Right cardiac atrium (tissue), 5 donors: ENCODE data around the gene BBLN. TPM values are rescaled to one million over a fixed set of nuclear protein-coding genes. Genes with fewer than 3 reads are reported as not detected.
A peak's percentile ranks its signal among the peaks of the same experiment; 100 is the strongest.

Experiments used
- ATAC-seq, 2 donors: fragments of 200-7000 bp; cut with Tn5 transposase; one replicate each; pipeline versions ENCODE4 v1.8.0 to v1.9.1; 2020; ENCODE audit warnings: moderate library complexity in 2 of 2, mild to moderate bottlenecking in 1 of 2
- DNase-seq, 3 donors: peaks; one replicate each; pipeline ENCODE4 v3.0.0-alpha.2; 2020
- H3K27ac ChIP-seq: one replicate; pipeline ENCODE4 v1.5.1; 2013; ENCODE audit warnings: mild to moderate bottlenecking, low read length, control low read depth, moderate library complexity
- H3K27me3 ChIP-seq: one replicate; pipeline ENCODE4 v1.6.1; 2013; ENCODE audit not compliant: control insufficient read depth, insufficient read depth
- H3K4me1 ChIP-seq: one replicate; pipeline ENCODE4 v1.6.1; 2013; ENCODE audit warnings: low read length; ENCODE audit not compliant: control insufficient read depth, insufficient read depth
- H3K4me3 ChIP-seq: one replicate; pipeline ENCODE4 v1.5.1; 2013; ENCODE audit warnings: low read length, control low read depth
- H3K9me3 ChIP-seq: one replicate; pipeline ENCODE4 v1.6.1; 2013; ENCODE audit warnings: low read length; ENCODE audit not compliant: control insufficient read depth
- WGBS: extraction: QIAGEN DNeasy Blood & Tissue Kit; methylation state at CpG from one replicate; pipeline ENCODE4 v1.1.7; 2013; 5-methylcytosine and 5-hydroxymethylcytosine counted together
- intact Hi-C, 4 donors: fragments of 100-400 bp; cut with DNase I; formaldehyde crosslinking; loops; one replicate each; pipeline versions ENCODE4 v1.11.0 to v1.14.0; 2022 to 2023
- polyA plus RNA-seq: library from polyadenylated mRNA; stranded (reverse); fragments of 200-250 nt; gene quantifications from one replicate; pipeline ENCODE4 v1.2.3, GENCODE V29; 2013
- total RNA-seq, 4 donors: library from RNA; stranded (reverse); fragmentation: NEBNext Ultra II Directional; extraction: Animal tissue kit (Norgen Biotek cat#: 25700); gene quantifications; one replicate each; pipeline ENCODE4 v1.2.1, GENCODE V29; 2021
- donor health status: healthy with polysubstance abuse.
- donor health status: DM: no; HTN: yes; CAD: no.
- donor health status: DM: no; HTN: no; CAD: no.
- donor health status: DM: no; HTN: yes; CAD: no; lungs with severe emphysema.
- donor health status: DM: yes; HTN: yes; CAD: no.

BBLN gene
- total and polyA plus RNA-seq, 5 donors = 41.6 to 138 (median 51.9) TPM

DNA sequence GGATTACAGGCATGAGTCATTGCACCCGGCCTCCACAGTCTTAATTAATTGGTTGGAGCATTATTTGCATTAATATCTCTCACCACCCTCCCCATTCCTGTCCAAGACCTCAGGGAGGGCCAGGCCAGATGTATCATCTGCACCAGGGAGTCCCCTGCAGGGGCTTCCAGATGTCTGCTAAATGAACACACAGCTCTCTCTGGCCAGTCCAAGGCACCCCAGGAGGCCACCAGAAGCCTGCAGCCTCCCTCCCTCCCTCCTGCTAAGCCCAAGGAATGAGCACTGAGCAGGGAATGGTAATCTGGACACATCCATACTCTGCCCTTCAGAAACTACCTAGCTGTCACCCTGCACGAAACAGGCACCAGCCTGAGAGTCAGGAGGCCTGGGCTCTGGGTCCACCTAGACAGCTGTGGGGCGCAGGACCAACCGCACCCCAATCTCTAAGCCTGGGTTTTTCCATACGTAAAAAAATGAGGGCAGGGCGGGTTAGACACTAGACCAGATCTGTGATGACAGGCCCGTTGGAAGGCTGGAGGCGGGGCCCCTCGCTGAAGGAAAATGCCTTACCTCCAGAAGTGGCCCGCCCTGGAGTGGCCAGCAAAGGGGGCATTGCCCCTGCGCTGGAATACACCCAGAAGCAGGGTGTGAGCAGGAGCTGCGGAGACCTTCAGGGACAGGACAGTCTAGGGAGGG lies 23.0 kb downstream of the BBLN start:
- Histone ChIP-seq H3K9me3 (no peaks in the 10 kb centered on the region), H3K27me3 (no peaks in the 10 kb centered on the region), H3K4me3 (no peak overlapping the region), H3K27ac (no peak overlapping the region), H3K4me1 (no peaks in the 10 kb centered on the region)
- DNase-seq (peak in 1 of 3 donors; percentile 32), ATAC-seq (peak in 1 of 2 donors; percentile 18)
- WGBS = 92% methylated on average over 12 of the region's 12 CpGs
- intact Hi-C loops = no loop called here

DNA sequence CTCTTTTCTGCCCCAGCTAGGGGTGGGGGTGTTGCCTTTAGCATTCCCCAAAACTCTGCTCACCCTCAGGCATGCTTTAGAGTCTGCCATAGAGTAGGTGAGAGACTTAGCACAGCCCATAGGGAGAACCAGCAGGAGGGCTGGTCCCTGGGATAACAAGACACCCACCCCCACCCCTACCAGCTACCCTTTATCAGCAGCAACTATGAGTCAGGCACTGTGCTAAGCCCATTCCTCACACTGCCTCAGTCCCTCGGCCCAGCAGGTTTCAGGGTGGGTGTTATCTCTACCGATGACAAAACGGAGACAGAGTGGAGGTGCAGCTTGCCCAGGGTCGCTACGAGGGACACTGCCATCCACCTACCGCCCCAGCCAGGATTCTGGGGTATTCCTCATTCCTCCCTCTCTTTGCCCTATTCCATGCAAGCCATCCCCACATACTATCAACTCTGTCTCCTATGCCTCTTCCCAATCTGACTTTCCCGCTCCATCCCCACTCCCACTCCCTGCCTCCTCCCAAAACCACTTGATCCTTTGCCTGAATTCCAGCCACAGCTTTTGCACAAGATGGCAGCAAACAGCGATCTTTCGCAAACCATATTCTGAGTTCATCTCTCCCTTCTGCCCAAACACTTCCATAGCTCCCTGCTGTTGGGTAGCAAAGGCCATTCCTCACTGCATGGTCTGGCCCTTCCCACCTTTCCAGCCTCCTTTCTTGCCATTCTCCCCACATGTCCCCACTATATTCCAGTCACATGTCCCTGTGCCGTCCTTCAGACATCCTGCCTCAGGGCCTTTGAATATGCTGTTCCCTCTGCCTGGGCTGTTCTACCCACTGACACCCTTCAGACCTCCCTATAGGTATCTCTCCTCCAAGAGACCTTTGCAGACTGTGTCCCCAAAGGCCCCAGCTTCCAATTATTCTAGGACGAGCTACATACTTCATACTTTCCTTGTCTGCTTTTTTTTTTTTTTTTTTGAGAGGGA lies 26.2 kb downstream of the BBLN start:
- no peak overlapping the region for H3K4me3 ChIP-seq
- WGBS = 89% methylated on average over 11 of the region's 11 CpGs
- H3K27me3 ChIP-seq = no peaks in the 10 kb centered on the region
- ATAC-seq = no peak
- no peaks in the 10 kb centered on the region for H3K9me3 ChIP-seq
- H3K27ac ChIP-seq = no peak overlapping the region
- peaks cover 2% of the 10 kb centered on the region for H3K4me1 ChIP-seq
- intact Hi-C loops = no loop called here
- DNase-seq = peak in 1 of 3 donors; percentile 16

DNA sequence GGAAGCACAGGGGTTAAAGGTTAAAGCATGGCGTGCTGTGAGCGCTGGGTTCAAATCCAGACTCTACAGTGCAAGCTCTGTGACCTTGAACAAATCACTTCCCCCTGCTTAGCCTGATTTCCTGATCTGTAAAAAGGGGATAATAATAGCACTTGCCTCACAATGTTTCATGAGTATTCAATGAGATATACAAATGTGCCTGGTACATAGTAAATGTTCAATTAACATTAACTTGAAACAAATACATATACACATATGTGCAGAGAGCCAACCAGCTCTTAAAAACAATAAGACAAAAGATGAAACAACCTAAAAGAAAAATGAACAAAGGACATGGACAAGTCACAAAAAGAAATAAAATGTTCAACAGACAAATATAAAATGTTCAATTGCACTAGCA lies 27.3 kb downstream of the BBLN start:
- no peak overlapping the region for H3K4me3 ChIP-seq
- intact Hi-C loops = no loop called here
- no peak overlapping the region for H3K27ac ChIP-seq
- no peaks in the 10 kb centered on the region for H3K9me3 ChIP-seq
- peaks cover 2% of the 10 kb centered on the region for H3K4me1 ChIP-seq
- DNase-seq (peak in 1 of 3 donors; percentile 2), ATAC-seq (no peak)
- H3K27me3 ChIP-seq = no peaks in the 10 kb centered on the region
- over 99% methylated on average over 2 of the region's 2 CpGs for WGBS

DNA sequence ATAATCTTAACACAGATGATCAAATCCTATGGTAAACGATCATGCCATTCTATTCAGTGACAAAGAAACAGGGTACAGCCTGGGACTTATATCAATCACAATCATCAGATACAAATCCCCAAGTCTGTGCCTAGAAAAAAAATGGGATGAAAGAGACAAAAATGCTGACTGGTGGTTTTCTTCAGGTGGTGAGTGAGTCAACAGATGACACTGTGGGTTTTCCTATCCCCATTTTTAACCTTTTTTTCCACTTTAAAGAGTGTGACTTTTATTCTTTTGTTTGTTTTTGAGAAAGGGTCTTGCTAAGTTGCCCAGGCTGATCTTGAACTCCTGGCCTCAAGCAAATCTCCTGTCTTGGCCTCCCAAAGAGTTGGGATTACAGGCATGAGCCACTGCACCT lies 28.1 kb downstream of the BBLN start:
- H3K27ac ChIP-seq = no peak overlapping the region
- intact Hi-C loops = no loop called here
- H3K4me1 ChIP-seq = peaks cover 2% of the 10 kb centered on the region
- H3K27me3 ChIP-seq = no peaks in the 10 kb centered on the region
- WGBS = 69% methylated on average over 1 of the region's 1 CpG
- DNase-seq (no peak), ATAC-seq (no peak)
- H3K4me3 ChIP-seq = no peak overlapping the region
- H3K9me3 ChIP-seq = no peaks in the 10 kb centered on the region

DNA sequence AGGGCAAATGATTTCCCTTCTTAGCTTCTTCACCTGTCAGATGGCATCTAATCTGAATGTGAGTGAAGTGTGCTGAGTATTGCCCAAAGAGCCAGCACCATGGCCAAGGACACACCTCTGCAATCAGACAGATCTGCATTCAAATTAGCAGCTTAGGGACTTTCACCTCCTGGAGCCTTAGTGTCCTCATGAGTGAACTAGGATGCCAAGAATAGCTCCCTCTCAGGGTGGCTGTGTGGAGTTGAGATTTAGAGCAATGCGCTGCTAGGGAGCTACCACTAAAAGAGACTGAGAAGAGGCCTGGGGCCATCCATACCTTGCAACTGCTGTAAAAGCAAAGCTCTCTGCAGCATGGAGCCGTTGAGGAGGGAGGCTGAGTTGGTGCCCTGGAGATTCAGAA lies 29.9 kb downstream of the BBLN start:
- 81% methylated on average over 2 of the region's 2 CpGs for WGBS
- Histone ChIP-seq H3K27me3 (no peaks in the 10 kb centered on the region), H3K9me3 (no peaks in the 10 kb centered on the region), H3K27ac (no peak overlapping the region), H3K4me3 (no peak overlapping the region), H3K4me1 (peaks cover 2% of the 10 kb centered on the region)
- no peak for ATAC-seq
- peak in 1 of 3 donors; percentile 5 for DNase-seq
- intact Hi-C loops = no loop called here

DNA sequence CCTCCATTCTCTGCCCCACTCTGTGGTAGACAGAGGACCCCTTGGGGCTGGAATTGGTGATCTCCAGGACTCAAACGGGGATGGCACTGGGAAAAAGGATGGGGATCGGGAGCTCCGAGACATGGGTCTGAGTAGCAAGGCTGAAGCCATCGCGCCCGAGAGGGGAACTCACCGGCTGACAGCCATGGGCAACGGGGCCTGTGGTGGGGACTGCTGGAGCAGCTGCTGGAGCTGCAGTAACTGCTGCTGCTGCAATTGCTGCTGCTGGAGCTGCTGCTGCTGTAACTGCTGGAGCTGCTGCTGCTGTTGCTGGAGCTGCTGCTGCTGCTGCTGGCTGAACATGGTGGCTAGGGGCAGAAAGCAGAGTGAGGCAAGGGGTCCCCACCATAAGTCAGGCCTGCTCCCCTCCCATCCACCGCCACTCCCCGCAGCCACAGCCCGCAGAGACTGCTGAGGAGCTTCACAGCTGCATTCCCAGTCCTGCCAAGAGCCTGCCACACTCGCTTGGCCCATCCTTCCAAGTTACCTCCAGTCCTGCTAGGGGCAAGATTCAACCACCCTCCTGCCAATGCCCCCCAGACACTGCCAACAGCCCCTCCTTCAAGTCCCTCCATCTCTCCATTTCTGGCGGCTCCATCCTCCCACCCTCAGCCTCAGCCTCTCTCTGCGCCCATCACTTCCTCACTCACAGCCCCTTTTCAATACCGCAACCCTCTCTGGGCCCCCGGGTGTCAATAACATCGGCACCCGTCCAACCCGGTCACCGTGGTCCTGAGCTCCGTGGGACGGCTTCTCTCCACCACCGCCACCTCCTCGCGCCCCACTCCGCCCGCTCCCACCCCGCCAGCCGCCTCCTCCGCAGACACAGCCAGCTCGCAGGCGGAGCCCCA lies 30.7 kb downstream of the BBLN start:
- DNase-seq = peak; percentile 44 to 67 (median 49)
- WGBS = 19% methylated on average over 32 of the region's 32 CpGs

DNA sequence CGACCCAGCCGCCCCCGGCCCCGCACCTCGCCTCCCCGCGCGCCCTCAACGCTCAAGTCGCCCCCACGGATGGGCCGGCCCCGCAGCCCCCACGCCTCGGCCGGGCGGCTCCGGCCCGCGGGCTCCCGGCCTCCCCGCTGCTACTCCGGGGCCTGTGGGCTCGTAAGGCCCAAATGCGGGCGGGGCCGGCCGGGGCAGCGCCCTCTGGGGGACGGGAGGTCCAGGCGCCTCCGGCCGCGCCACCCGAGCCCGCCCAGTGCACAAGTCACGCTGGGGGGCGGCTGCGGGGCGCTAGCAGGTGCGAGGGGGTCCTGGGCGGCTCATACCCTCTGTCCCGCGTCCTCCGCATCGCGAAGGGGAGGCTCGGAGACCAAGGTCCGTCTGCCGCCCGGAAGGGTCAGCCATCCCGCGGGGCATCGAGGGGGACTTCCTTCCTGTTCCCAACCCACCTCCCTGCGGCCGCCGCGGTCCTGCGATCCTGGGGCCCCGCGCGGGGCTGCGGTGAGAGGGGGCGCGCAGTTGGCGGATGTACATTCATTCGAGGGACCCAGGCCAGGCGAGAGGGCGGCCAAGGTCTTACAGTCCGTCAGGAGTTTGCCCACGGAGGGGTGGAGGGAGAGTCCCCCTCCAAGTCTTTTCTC lies 31.5 kb downstream of the BBLN start, which contains the start of gene CIZ1:
CIZ1 (minus strand) TSS at position 167 of the 641 bp plus-strand sequence. CDS start 715 bp downstream, outside the sequence.
- WGBS = under 1% methylated on average over 71 of the region's 71 CpGs
- ATAC-seq = peak; percentile 93 to 95

More for the DNA sequence above, 30.7 kb downstream of the BBLN start:
- Histone ChIP-seq H3K4me1 (peaks cover 2% of the 10 kb centered on the region), H3K9me3 (no peaks in the 10 kb centered on the region), H3K27me3 (no peaks in the 10 kb centered on the region), H3K4me3 (peak overlapping the region; percentile 98), H3K27ac (peak overlapping the region; percentile 93)
- intact Hi-C loops = no loop called here
- peak in 1 of 2 donors; percentile 37 for ATAC-seq

DNA sequence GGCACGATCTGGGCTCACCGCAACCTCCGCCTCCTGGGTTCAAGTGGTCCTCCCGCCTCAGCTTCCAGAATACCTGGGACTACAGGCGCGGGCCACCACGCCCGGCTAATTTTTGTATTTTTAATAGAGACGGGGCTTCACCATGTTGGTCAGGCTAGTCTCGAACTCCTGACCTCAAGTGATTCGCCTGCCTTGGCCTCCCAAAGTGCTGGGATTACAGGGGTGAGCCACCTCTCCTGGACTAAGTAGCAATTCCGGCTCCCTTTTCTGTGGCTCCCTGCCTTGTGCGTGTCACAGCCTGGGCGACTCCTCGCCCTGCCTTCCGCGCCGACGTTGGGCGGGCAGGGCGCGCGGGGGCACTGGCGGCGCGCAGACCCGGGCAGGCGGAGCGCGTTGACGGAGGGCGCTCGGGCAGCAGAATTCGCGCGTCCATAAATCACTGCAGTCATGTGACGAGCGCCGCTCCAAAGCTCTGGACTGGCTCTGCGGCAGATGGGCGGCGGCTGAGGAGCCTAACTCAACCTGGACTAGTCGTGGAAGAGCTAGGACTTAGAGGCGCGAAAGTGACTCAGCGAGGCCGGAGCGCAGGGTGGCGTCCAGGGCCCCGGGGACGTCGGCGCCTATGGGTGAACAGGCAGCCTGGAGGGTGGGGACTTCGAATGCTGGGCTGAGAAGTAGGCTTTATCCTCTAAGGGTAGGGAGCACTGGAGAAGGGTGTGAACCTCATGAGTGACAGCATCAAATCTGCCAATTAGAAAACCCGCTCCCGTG lies 32.7 kb downstream of the BBLN start:
- intact Hi-C loops = no loop called here

More for the DNA sequence above, 31.5 kb downstream of the BBLN start, which contains the start of gene CIZ1:
- peaks cover 2% of the 10 kb centered on the region for H3K4me1 ChIP-seq
- intact Hi-C loops = no loop called here
- H3K9me3 ChIP-seq = no peaks in the 10 kb centered on the region
- peak within 1 kb of the TSS; percentile 93 for H3K27ac ChIP-seq
- DNase-seq = peak; percentile 79 to 91 (median 91)
- H3K27me3 ChIP-seq = no peaks in the 10 kb centered on the region
- peak within 1 kb of the TSS; percentile 98 for H3K4me3 ChIP-seq

DNA sequence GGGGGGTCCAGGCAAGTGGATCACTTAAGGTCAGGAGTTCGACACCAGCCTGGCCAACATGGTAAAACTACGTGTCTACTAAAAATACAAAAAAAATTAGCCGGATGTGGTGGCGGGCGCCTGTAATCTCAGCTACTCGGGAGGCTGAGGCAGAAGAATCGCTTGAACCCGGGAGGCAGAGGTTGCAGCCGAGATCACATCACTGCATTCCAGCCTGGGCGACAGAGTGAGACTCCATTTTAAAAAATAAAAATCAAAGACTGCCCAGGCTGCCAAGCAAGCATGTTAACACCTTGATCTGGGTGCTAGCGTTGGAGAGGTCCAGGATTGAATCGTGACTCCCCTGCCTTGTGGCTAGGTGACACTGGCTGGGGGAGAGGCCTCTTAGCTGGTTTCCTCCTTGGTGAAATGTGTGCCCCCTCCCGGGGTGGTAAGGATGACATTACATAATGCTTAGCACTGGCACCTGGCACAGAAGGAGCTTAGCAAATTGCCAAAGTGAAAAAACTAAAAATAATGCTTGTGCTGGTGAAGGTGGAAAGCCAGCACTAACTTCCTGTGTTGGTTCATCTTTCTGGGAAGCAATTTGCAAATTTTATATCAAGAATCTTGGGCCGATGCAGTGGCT lies 33.5 kb downstream of the BBLN start:
- intact Hi-C loops = no loop called here
- no peaks in the 10 kb centered on the region for H3K27me3 ChIP-seq
- DNase-seq = peak in 1 of 3 donors; percentile 22
- peak overlapping the region; percentile 74 for H3K27ac ChIP-seq
- no peak for ATAC-seq
- peaks cover 2% of the 10 kb centered on the region for H3K4me1 ChIP-seq
- H3K9me3 ChIP-seq = no peaks in the 10 kb centered on the region
- WGBS = 81% methylated on average over 14 of the region's 14 CpGs
- H3K4me3 ChIP-seq = no peak overlapping the region

More for the DNA sequence above, 32.7 kb downstream of the BBLN start:
- peak; percentile 80 to 89 (median 86) for DNase-seq
- Histone ChIP-seq H3K4me3 (peak overlapping the region; percentile 98), H3K27me3 (no peaks in the 10 kb centered on the region), H3K4me1 (peaks cover 2% of the 10 kb centered on the region), H3K27ac (peak overlapping the region; percentile 74), H3K9me3 (no peaks in the 10 kb centered on the region)
- peak; percentile 78 to 79 for ATAC-seq
- WGBS = 10% methylated on average over 56 of the region's 56 CpGs
